Gastroesophageal sphincter (tissue), 3 donors: Measurements from ENCODE around the gene ABHD2.

ENCODE experiments used
- CTCF ChIP-seq, 4 experiments: fragments of 200-600 bp in 2 of 4; fragments of 450-650 bp in 2 of 4; sonication (generic) in 1 of 4; IDR thresholded peaks; one replicate each; pipeline ENCODE4 v1.5.1; 2017 to 2019; ENCODE audit warnings: antibody characterized with exemption in 4 of 4, mild to moderate bottlenecking in 2 of 4, moderate library complexity in 2 of 4
- EP300 ChIP-seq: sonication (generic); formaldehyde crosslinking; IDR thresholded peaks from one replicate; pipeline ENCODE4 v1.6.1; 2017; ENCODE audit warnings: antibody characterized with exemption, mild to moderate bottlenecking

GRCh38 chr15:89095073-89095472, 6.8 kb downstream of the ABHD2 start:
- TF ChIP-seq CTCF (IDR thresholded peaks at IDR 0.05) (no peak), EP300 (no peak)
